PC-9 (cell line): ENCODE data around the gene MRPL21.

Experiments used
- CTCF ChIP-seq: fragments of 200-600 bp; sonication (generic); conservative IDR thresholded peaks from 2 replicates; pipeline ENCODE4 v1.6.1; 2017; ENCODE audit warnings: mixed run types, antibody characterized with exemption, mild to moderate bottlenecking, moderate library complexity
- EZH2 ChIP-seq: fragments of 200-600 bp; sonication (generic); IDR thresholded peaks from 2 replicates; pipeline ENCODE4 v1.8.0; 2017; ENCODE audit warnings: antibody characterized with exemption, low read depth

GRCh38 chr11:68936358-68936636 lies 32.7 kb upstream of the MRPL21 start:
- no peak for TF ChIP-seq CTCF
- no peak for TF ChIP-seq EZH2
